Activated naive CD4-positive, alpha-beta T cell treated with anti-CD3 and anti-CD28 coated beads for 36 hours (primary cell): Measurements from ENCODE around the gene OTOP1. TPM values are rescaled to one million over a fixed set of nuclear protein-coding genes. Genes with fewer than 3 reads are reported as not detected.
"Not testable (repeated sequence)": the region's sequence is repeated elsewhere in the genome, so short reads cannot be mapped to it uniquely, and the experiment has no call there.

Source experiments
- CTCF ChIA-PET: fragments of 350-600 bp; sonication (Branson Sonifier 250); formaldehyde crosslinking; loops from one replicate; lab custom pipeline; 2021; ENCODE audit warnings: antibody characterized with exemption; lab: Charles Lee
- DNase-seq: peaks from one replicate; pipeline ENCODE4 v3.0.0-alpha.2; 2020
- H3K27ac Mint-ChIP-seq: one replicate; pipeline ENCODE4 v1.8.0; 2021; ENCODE audit warnings: mild to moderate bottlenecking, mixed read lengths
- H3K27me3 Mint-ChIP-seq: one replicate; pipeline ENCODE4 v1.8.0; 2021; ENCODE audit warnings: low read depth, mixed read lengths
- H3K36me3 Mint-ChIP-seq: one replicate; pipeline ENCODE4 v1.8.0; 2021; ENCODE audit warnings: low read depth, mixed read lengths
- H3K4me1 Mint-ChIP-seq: one replicate; pipeline ENCODE4 v1.8.0; 2021; ENCODE audit warnings: low read depth, mixed read lengths
- H3K4me3 Mint-ChIP-seq: one replicate; pipeline ENCODE4 v1.8.0; 2021; ENCODE audit warnings: mild to moderate bottlenecking, moderate library complexity, mixed read lengths
- H3K9me3 Mint-ChIP-seq: one replicate; pipeline ENCODE4 v1.8.0; 2021; ENCODE audit warnings: mixed read lengths
- intact Hi-C: fragments of 100-400 bp; cut with micrococcal nuclease; formaldehyde crosslinking; loops from one replicate; pipeline ENCODE4 v1.15.1; 2023
- total RNA-seq, 2 experiments: library from RNA; stranded (reverse); gene quantifications; one replicate each; pipeline ENCODE4 v1.2.3, GENCODE V29; 2021

The OTOP1 gene, protein sequence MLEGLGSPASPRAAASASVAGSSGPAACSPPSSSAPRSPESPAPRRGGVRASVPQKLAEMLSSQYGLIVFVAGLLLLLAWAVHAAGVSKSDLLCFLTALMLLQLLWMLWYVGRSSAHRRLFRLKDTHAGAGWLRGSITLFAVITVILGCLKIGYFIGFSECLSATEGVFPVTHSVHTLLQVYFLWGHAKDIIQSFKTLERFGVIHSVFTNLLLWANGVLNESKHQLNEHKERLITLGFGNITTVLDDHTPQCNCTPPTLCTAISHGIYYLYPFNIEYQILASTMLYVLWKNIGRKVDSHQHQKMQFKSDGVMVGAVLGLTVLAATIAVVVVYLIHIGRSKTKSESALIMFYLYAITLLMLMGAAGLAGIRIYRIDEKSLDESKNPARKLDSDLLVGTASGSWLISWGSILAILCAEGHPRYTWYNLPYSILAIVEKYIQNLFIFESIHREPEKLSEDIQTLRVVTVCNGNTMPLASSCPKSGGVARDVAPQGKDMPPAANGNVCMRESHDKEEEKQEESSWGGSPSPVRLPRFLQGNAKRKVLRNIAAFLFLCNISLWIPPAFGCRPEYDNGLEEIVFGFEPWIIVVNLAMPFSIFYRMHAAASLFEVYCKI
- not detected for total RNA-seq

DNA sequence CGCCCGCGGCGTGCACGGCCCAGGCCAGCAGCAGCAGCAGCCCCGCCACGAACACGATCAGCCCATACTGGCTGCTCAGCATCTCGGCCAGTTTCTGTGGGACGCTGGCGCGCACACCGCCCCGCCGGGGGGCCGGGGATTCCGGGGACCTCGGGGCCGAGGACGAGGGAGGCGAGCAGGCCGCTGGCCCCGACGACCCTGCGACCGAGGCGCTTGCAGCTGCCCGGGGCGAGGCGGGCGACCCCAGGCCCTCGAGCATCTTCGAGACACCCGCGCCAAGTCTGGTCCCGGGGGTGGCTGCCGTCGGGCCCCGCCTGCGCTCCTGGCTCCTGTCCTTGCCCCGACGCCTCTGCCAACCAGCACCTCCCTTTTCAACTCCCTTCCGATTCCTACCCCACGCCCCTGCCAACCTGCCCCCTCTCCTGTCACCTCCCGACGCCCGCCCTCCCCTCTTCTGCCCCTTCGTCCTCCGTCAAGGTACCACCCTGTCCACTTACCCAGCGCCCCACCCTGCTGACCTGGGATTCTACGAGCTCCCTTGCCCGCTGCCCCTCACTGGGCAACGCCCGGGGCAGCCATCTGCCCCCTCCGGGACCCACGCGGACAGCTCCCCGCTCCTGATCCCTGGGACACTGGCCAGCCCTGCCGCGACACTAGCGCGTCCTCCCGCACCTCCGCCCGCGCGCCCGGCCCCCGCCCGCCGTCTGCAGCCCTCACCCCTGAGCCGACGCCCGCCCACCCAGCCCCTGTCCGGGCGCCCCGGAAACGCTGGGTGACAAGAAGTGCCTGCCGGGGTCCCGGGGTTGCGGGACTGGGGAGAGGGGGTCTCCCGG is at the start of gene OTOP1:
TSS of gene OTOP1 (minus strand) at position 324 of the 833 bp plus-strand sequence. CDS start at position 259, 65 bp downstream.
- Mint-ChIP-seq H3K9me3 (no peaks in the 10 kb centered on the region), H3K27me3 (peaks cover 54% of the 10 kb centered on the region)
- CTCF ChIA-PET: no interaction called here

DNA sequence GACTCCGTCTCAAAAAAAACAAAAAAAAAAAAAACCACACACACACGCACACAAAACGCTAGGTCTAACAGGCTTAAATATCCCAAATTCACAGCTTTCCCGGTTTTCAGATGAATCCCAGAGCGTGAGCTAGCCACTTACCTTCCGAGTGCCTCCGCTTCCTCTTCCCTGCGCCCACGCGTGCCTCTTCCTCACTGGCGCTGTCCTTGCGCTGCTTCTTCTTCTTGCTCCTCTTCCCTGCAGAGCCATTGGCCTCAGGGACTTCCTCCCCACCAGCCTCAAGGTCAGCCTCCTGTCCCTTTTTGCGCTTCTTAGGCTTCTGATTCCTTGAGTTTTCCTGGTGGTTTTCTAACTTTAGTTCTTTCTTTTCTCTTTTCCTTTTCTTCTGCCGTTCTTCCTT is 47.5 kb upstream of the OTOP1 start:
- DNase-seq: no peak
- H3K27me3 Mint-ChIP-seq: no peaks in the 10 kb centered on the region
- CTCF ChIA-PET: no interaction called here
- H3K4me3 Mint-ChIP-seq: no peak overlapping the region
- intact Hi-C loops: no loop called here
- peaks cover 34% of the 10 kb centered on the region for H3K36me3 Mint-ChIP-seq
- H3K27ac Mint-ChIP-seq: no peak overlapping the region
- no peaks in the 10 kb centered on the region for H3K4me1 Mint-ChIP-seq
- H3K9me3 Mint-ChIP-seq: no peaks in the 10 kb centered on the region

More for the DNA sequence above, at the start of gene OTOP1:
- Mint-ChIP-seq H3K4me1 (peaks cover 12% of the 10 kb centered on the region), H3K27ac (no peak within 1 kb of the TSS), H3K4me3 (no peak within 1 kb of the TSS), H3K36me3 (no peaks in the 10 kb centered on the region)
- DNase-seq: no peak
- intact Hi-C loops: no loop called here

DNA sequence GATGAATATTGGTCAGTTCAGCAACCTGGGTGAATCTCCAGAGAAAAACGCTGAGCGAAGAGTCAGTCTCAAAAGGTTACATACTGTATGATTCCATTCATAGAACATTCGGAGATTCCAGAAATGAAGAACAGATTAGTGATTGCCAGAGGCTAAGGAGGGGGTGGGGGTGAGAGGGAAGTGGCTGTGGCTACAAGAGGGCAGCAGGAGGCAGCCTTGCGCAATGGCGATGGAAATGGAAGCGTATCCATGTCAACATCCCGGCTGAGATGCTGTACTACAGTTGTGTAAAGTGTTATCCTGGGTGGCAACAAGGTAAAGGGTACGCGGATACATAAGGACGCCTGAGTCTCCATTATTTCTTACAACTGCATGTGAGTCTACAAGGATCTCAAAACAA is 45.2 kb upstream of the OTOP1 start:
- Mint-ChIP-seq H3K4me1 (no peaks in the 10 kb centered on the region), H3K27ac (no peak overlapping the region), H3K9me3 (no peaks in the 10 kb centered on the region), H3K27me3 (no peaks in the 10 kb centered on the region), H3K36me3 (peaks cover 41% of the 10 kb centered on the region), H3K4me3 (no peak overlapping the region)
- intact Hi-C loops: no loop called here
- no peak for DNase-seq
- CTCF ChIA-PET: no interaction called here

DNA sequence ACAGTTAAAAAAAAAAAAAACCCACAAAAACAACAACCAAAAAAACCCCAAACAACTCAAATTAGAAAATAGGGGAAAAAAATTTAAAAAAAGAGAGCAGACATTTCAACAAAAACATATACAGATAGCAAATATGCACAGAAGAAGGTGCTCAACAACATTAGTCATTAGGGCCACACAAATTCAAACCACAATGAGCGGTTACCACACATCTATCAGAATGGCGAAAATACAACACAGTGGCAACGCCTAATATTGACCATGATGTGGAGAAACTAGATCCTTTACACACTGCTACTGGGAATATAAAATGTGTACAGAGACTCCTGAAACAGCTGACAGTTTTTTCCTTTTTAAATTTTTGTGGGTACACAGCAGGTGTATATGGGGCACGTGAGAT is 43.8 kb upstream of the OTOP1 start:
- Mint-ChIP-seq H3K9me3 (no peaks in the 10 kb centered on the region), H3K4me3 (no peak overlapping the region), H3K36me3 (peaks cover 52% of the 10 kb centered on the region), H3K4me1 (no peaks in the 10 kb centered on the region), H3K27ac (no peak overlapping the region), H3K27me3 (no peaks in the 10 kb centered on the region)
- CTCF ChIA-PET: no interaction called here
- no peak for DNase-seq
- intact Hi-C loops: no loop called here

DNA sequence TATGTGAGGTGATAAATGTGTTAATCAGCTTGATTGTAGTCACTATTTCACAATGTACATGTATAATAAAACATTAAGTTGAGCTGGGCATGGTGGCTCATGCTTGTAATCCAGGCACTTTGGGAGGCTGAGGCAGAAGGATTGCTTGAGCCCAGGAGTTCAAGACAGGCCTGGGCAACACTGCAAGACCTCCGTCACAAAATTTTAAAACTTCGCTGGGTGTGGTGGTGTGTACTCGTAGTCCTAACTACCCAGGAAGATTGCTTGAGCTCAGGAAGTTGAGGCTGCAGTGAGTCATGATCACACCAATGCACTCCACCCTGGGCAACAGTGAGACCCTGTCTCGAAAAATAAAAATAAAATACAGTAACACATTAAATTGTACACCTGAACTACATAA is 43.1 kb upstream of the OTOP1 start:
- H3K4me1 Mint-ChIP-seq: no peaks in the 10 kb centered on the region
- peaks cover 50% of the 10 kb centered on the region for H3K36me3 Mint-ChIP-seq
- H3K27ac Mint-ChIP-seq: no peak overlapping the region
- H3K9me3 Mint-ChIP-seq: no peaks in the 10 kb centered on the region
- intact Hi-C loops: no loop called here
- no peak for DNase-seq
- no peak overlapping the region for H3K4me3 Mint-ChIP-seq
- CTCF ChIA-PET: no interaction called here
- no peaks in the 10 kb centered on the region for H3K27me3 Mint-ChIP-seq

DNA sequence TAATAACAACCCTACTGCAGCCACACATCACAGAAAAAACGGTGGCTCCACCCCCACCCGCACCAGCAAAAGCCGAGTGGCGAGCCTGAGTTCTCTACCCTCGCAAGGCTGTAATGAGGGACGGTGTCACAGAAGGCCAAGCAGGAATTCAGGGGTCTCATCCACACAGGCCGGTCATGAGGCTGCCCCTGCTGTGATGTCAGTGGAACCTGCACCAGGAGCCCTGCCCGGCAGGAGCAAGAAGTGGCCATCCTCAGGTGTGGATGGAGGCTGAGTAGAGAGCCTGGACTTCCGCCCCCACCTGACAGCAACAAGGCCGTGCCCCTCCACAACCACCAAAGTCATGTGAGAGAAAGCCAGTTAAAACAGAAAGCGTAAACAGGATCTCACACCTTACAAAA is 42.6 kb upstream of the OTOP1 start:
- no peak overlapping the region for H3K27ac Mint-ChIP-seq
- peaks cover 45% of the 10 kb centered on the region for H3K36me3 Mint-ChIP-seq
- no peaks in the 10 kb centered on the region for H3K27me3 Mint-ChIP-seq

DNA sequence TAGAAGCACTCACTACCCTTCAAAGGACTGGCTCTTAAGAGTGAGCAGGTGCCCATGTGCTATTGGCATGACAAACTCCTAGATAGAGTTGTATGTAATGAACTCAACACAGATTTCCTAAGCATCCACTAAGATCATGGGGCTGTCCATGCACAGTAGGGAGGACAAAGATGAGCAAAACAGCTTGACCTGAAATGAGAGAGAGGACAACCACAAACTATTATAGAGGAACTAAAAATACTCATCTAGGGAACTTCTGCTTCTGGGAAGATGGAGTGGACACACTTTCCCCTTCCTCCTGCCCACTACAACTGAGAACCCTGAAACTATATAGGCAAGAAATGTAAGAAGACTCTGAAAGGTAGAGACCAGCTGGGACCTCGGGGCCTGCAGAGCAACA is 42.0 kb upstream of the OTOP1 start:
- no peaks in the 10 kb centered on the region for H3K27me3 Mint-ChIP-seq
- H3K27ac Mint-ChIP-seq: no peak overlapping the region
- CTCF ChIA-PET: no interaction called here
- intact Hi-C loops: no loop called here
- no peak overlapping the region for H3K4me3 Mint-ChIP-seq
- DNase-seq: no peak
- H3K9me3 Mint-ChIP-seq: no peaks in the 10 kb centered on the region
- no peaks in the 10 kb centered on the region for H3K4me1 Mint-ChIP-seq
- H3K36me3 Mint-ChIP-seq: peaks cover 43% of the 10 kb centered on the region

More for the DNA sequence above, 42.6 kb upstream of the OTOP1 start:
- intact Hi-C loops: no loop called here
- no peak for DNase-seq
- CTCF ChIA-PET: no interaction called here
- Mint-ChIP-seq H3K9me3 (no peaks in the 10 kb centered on the region), H3K4me1 (no peaks in the 10 kb centered on the region), H3K4me3 (no peak overlapping the region)

DNA sequence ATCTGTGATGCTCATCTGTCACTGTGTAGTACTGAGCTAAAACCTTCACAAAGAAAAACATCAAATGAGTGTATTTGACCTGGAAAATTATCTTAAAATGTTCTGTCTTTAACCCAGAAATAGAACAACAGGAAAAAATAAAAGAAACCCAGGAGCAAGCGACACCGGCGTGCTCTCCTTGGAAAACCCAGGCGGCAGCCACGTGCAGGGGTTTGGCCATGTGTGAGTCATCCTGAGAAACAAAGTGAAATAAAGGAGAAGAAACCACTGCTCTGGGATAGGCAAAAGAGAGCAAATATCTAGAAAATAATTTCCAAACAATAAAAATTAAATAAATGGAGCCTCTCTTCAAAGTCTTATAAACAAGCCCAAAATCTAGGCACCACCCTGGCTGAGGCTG is 41.3 kb upstream of the OTOP1 start:
- Mint-ChIP-seq H3K27ac (no peak overlapping the region), H3K9me3 (no peaks in the 10 kb centered on the region), H3K36me3 (peaks cover 43% of the 10 kb centered on the region), H3K4me1 (no peaks in the 10 kb centered on the region), H3K27me3 (no peaks in the 10 kb centered on the region), H3K4me3 (no peak overlapping the region)
- intact Hi-C loops: no loop called here
- CTCF ChIA-PET: no interaction called here
- no peak for DNase-seq

DNA sequence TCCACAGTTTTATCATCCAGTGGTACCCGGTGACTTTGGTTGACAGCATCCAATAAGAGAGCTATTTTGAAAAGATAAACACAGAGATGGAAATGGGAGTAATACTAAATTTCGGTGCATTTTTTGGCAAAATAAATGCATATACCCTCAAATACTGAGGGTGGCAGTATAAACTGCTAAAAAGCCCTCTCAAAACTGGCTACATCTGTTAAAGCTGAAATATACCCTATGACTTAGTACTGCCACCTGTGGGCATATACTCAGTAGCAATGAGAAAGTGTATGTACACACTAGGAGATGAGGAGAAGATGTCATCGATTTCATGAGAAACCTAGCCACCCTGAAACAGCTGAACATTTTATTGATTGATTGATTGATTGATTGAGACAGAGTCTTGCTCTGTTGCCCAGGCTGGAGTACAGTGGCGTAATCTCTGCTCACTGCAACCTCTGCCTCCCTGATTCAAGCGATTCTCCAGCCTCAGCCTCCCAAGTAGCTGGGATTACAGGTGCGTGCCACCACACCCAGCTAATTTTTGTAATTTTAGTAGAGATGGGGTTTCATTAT is 33.5 kb upstream of the OTOP1 start:
- Mint-ChIP-seq H3K9me3 (no peaks in the 10 kb centered on the region), H3K4me3 (no peak overlapping the region), H3K27ac (no peak overlapping the region), H3K4me1 (no peaks in the 10 kb centered on the region), H3K36me3 (no peaks in the 10 kb centered on the region), H3K27me3 (no peaks in the 10 kb centered on the region)
- no peak for DNase-seq
- intact Hi-C loops: loop anchor here (1.0 to 2.0 kb wide), 2 partner anchors 75 to 170 kb away; no protein-coding TSS in a partner anchor
- CTCF ChIA-PET: interaction anchor here (0.8 to 1.8 kb wide), 10 partner anchors 8 to 170 kb away, joined by 3 to 8 read pairs (median 3); no protein-coding TSS in a partner anchor

DNA sequence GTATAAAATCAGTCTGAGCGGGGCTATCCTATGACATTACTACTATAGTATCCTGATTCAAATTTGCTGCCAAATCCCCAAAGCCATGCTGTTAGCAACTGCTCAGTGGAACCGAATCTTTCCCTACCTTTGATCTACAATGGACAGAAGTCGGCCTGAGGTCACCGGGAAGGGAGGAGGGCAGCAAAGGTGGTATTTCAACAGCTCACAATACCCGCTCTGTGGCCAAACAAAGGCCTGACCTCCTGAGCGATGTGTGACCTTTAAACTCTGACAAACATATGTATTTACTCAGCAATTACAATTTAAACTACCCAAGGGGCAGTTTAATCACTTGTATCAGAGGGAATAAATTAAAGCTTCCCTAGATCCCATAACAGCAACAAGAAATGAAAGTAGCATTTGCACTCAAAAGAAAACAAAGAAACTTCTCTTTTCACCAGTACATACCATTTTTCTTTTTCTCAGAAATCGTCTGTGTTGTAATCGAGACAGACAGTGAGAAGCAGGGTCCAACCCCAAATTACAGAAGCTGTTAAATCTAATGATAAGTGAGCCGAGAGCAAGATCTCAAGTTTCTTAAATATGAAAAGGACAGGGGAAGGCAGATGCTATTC is 32.9 kb upstream of the OTOP1 start:
- Mint-ChIP-seq H3K27me3 (no peaks in the 10 kb centered on the region), H3K4me3 (no peak overlapping the region), H3K36me3 (no peaks in the 10 kb centered on the region), H3K4me1 (no peaks in the 10 kb centered on the region), H3K27ac (no peak overlapping the region), H3K9me3 (no peaks in the 10 kb centered on the region)
- intact Hi-C loops: loop anchor here (1.0 to 2.0 kb wide), 2 partner anchors 75 to 171 kb away; no protein-coding TSS in a partner anchor
- CTCF ChIA-PET: interaction anchor here (0.7 to 1.8 kb wide), 10 partner anchors 8 to 171 kb away, joined by 3 to 8 read pairs (median 4); no protein-coding TSS in a partner anchor
- no peak for DNase-seq

DNA sequence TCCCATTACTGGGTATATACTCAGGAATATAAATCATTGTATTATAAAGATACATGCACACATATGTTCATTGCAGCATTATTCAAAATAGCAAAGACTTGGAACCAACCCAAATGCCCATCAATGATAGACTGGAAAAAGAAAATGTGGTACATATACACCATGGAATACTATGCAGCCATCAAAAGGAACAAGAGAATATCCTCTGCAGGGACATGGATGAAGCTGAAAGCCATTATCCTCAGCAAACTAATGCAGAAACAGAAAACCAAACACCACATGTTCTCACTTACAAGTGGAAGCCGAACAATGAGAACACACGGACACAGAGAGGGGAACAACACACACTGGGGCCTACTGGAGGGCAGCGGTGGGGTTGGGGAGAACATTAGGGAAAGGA is 31.0 kb upstream of the OTOP1 start:
- H3K4me3 Mint-ChIP-seq, H3K9me3 Mint-ChIP-seq, H3K36me3 Mint-ChIP-seq, intact Hi-C loops, H3K27ac Mint-ChIP-seq, DNase-seq, H3K27me3 Mint-ChIP-seq, H3K4me1 Mint-ChIP-seq: not testable (repeated sequence)
- CTCF ChIA-PET: interaction anchor here (0.7 kb wide), 1 partner anchor 177 kb away, joined by 3 read pairs; no protein-coding TSS in a partner anchor
